Measurements from ENCODE around the gene EGFR. TPM values are rescaled to one million over a fixed set of nuclear protein-coding genes. Genes with fewer than 3 reads are reported as not detected.

The EGFR gene
- total RNA-seq, 2 donors from 2014 or later: 21.1 to 22.5 TPM

DNA sequence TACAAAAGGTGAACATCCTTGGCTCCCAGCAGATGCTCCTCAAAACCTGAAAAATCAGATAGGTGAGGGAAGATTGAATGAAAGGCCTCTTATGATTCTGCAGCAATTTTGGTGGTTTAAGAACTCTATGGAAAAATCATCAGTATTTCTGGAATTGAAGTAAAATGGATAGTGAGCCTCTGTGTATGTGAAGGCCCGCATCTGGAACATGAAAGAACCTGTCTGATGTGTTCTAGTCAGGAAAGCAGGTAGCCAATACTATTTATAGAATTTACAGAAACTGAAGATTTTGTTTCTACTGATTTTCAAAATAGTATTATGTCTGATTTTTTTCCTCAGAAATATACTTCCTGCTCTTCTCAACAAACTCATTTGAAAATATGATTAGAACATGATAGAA lies 37.3 kb downstream of the EGFR start:
- DNase-seq (ENCODE audit: low spot score): no peak
- no peak overlapping the region for H3K4me3 ChIP-seq
- H3K27me3 ChIP-seq: no peaks in the 10 kb centered on the region
- peaks cover 0 to 33% of the 10 kb centered on the region in 2 donors for H3K4me1 ChIP-seq
- no peaks in the 10 kb centered on the region for H3K36me3 ChIP-seq
- no peaks in the 10 kb centered on the region for H3K9me3 ChIP-seq
- peak overlapping the region; percentile 32 to 52 for H3K27ac ChIP-seq
- TF ChIP-seq, protein P1, sequence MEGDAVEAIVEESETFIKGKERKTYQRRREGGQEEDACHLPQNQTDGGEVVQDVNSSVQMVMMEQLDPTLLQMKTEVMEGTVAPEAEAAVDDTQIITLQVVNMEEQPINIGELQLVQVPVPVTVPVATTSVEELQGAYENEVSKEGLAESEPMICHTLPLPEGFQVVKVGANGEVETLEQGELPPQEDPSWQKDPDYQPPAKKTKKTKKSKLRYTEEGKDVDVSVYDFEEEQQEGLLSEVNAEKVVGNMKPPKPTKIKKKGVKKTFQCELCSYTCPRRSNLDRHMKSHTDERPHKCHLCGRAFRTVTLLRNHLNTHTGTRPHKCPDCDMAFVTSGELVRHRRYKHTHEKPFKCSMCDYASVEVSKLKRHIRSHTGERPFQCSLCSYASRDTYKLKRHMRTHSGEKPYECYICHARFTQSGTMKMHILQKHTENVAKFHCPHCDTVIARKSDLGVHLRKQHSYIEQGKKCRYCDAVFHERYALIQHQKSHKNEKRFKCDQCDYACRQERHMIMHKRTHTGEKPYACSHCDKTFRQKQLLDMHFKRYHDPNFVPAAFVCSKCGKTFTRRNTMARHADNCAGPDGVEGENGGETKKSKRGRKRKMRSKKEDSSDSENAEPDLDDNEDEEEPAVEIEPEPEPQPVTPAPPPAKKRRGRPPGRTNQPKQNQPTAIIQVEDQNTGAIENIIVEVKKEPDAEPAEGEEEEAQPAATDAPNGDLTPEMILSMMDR (IDR thresholded peaks at IDR 0.05): no peak

DNA sequence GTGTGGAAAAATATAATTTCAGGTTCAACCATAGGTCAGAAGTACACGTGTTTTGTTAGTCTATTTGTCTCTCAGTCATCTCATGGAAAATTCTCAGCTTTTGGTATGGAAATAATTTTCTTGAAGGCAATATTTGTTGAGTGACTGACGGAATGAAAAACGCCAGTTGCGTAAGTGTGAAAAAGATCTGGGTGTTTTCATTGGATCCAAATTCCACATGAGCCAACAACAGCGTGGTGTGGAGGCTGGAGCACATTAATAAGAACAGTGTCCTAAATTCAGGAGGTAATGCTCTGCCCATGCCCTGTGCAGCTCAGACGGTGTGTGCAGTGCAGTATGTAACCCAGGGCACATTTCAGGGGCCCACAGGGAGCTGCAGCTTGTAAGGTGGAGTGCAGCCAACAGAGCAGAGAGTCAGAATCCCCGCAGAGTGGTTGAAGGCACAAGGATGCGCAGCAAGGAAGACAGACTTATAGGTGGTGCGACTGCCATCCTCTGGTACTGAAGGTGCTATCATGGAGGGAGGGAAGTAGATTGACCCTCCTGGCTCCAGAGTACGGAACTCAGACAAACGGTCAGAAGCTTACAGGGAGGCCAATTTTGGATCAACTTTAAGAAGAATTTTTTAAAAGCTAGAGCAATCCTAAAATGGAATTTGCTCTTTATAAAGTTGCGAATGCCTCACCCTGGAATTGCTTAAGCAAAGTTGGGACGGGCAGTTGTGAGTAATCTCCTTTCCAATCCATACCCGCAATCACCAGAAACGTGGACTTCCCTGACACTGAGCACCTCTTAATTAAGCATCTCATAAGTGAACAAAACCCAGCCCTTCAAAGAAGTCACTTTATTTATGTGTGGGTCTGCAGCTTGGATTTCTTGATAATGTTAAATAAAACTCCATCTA lies 38.0 kb downstream of the EGFR start:
- Histone ChIP-seq H3K27me3 (no peaks in the 10 kb centered on the region), H3K4me1 (peaks cover 0 to 41% of the 10 kb centered on the region in 2 donors), H3K36me3 (no peaks in the 10 kb centered on the region), H3K27ac (peak overlapping the region; percentile 52 to 68), H3K4me3 (no peak overlapping the region), H3K9me3 (no peaks in the 10 kb centered on the region)
- TF ChIP-seq, protein P1 (IDR thresholded peaks at IDR 0.05): no peak
- DNase-seq (ENCODE audit: low spot score): peak; percentile 78

GRCh38 chr7:55058314-55058713 lies 39.5 kb downstream of the EGFR start:
- DNase-seq (ENCODE audit: low spot score): no peak
- Histone ChIP-seq H3K9me3 (no peaks in the 10 kb centered on the region), H3K27ac (no peak overlapping the region), H3K4me3 (no peak overlapping the region), H3K4me1 (peaks cover 0 to 43% of the 10 kb centered on the region in 2 donors), H3K27me3 (no peaks in the 10 kb centered on the region), H3K36me3 (no peaks in the 10 kb centered on the region)
- TF ChIP-seq, protein P1 (IDR thresholded peaks at IDR 0.05): no peak

GRCh38 chr7:55059021-55059420 lies 40.2 kb downstream of the EGFR start:
- DNase-seq (ENCODE audit: low spot score): no peak
- H3K36me3 ChIP-seq: no peaks in the 10 kb centered on the region
- no peak overlapping the region for H3K4me3 ChIP-seq
- H3K27ac ChIP-seq: no peak overlapping the region
- no peaks in the 10 kb centered on the region for H3K9me3 ChIP-seq
- H3K27me3 ChIP-seq: no peaks in the 10 kb centered on the region
- TF ChIP-seq, protein P1 (IDR thresholded peaks at IDR 0.05): no peak
- H3K4me1 ChIP-seq: peaks cover 0 to 42% of the 10 kb centered on the region in 2 donors

DNA sequence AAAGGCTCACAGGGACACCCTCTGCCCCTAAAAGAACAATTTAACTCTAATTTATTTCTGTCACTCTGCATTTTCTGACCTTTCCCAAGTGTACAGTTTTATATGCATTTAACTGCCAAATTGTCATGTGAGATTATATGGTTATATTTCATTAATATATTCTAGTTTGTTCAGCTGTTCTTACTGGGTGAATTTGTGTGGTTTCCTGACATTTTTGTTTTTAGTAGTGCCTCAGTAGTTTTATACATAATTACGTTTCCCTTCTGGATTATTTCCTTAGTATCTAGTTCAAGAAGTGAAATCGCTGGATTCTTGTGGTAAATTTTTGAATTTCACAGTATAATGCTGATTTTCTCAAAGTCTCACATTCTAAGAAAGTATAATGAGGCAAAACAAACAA lies 41.3 kb downstream of the EGFR start:
- H3K36me3 ChIP-seq: no peaks in the 10 kb centered on the region
- H3K27me3 ChIP-seq: no peaks in the 10 kb centered on the region
- DNase-seq (ENCODE audit: low spot score): no peak
- TF ChIP-seq, protein P1 (IDR thresholded peaks at IDR 0.05): no peak
- H3K4me1 ChIP-seq: peaks cover 0 to 44% of the 10 kb centered on the region in 2 donors
- no peak overlapping the region for H3K27ac ChIP-seq
- no peaks in the 10 kb centered on the region for H3K9me3 ChIP-seq
- no peak overlapping the region for H3K4me3 ChIP-seq
